GM12878 (cell line): ENCODE results near the gene BCL2. TPM values are rescaled to one million over a fixed set of nuclear protein-coding genes. Genes with fewer than 3 reads are reported as not detected.

Experiments used
- BACH1 ChIP-seq: fragments of 450-650 bp; IDR thresholded peaks from 2 replicates; pipeline ENCODE4 v1.6.1; 2017; ENCODE audit warnings: mild to moderate bottlenecking, borderline replicate concordance
- BHLHE40 ChIP-seq, 2 experiments: fragments of 450-650 bp in 1 of 2; IDR thresholded peaks; 2 replicates each; pipeline ENCODE4 v1.6.1; 2011 to 2017; ENCODE audit warnings: low read depth in 2 of 2, borderline replicate concordance in 1 of 2, improper control_type of control experiment in 1 of 2, low read length in 1 of 2, mild to moderate bottlenecking in 1 of 2
- CEBPB ChIP-seq, 2 experiments: fragments of 150-350 bp in 1 of 2; IDR thresholded peaks; 2 replicates each; pipeline ENCODE4 v1.6.1; 2012 to 2014; ENCODE audit warnings: low read depth in 2 of 2, low read length in 2 of 2, borderline replicate concordance in 1 of 2, inconsistent platforms in 1 of 2
- CREM ChIP-seq: IDR thresholded peaks from 2 replicates; pipeline ENCODE4 v1.6.1; 2014; ENCODE audit warnings: antibody characterized with exemption, low read depth
- ELK1 ChIP-seq: IDR thresholded peaks from 2 replicates; pipeline ENCODE4 v1.6.1; 2012; ENCODE audit warnings: low read depth, low read length, improper control_type of control experiment
- SMAD5 ChIP-seq: IDR thresholded peaks from 2 replicates; pipeline ENCODE4 v1.6.1; 2016; ENCODE audit warnings: antibody characterized with exemption, low read depth
- SREBF1 ChIP-seq: IDR thresholded peaks from 2 replicates; pipeline ENCODE4 v1.6.1; 2012; ENCODE audit warnings: mild to moderate bottlenecking, low read length
- ZBED1 ChIP-seq: IDR thresholded peaks from 2 replicates; pipeline ENCODE4 v1.6.1; 2016; ENCODE audit warnings: borderline replicate concordance
- ZBTB33 ChIP-seq: fragments of 450-650 bp; IDR thresholded peaks from 2 replicates; pipeline ENCODE4 v1.6.1; 2017; ENCODE audit warnings: mild to moderate bottlenecking
- polyA plus RNA-seq, 11 experiments: library from polyadenylated mRNA; depleted of rRNA in 4 of 11; unstranded in 6 of 11; stranded (reverse) in 5 of 11; fragments of >200 nt; fragmentation: Nextera tagmentation in 4 of 11; fragmentation: Illumina TruSeq in 1 of 11; extraction: Ambion mirVana in 4 of 11; extraction: Trizol in 1 of 11; gene quantifications; 1 replicate in 1 of 11; 2 replicates in 10 of 11; pipeline versions ENCODE4 v1.2.1 to v1.2.3, GENCODE V29; 2011 to 2016; ENCODE audit warnings: inconsistent platforms in 2 of 11, missing spikeins in 2 of 11, low read depth in 1 of 11
- total RNA-seq, 4 experiments: library from RNA; depleted of rRNA in 3 of 4; stranded (reverse); fragments of >200 nt in 3 of 4; fragmentation: Illumina TruSeq in 1 of 4; extraction: Trizol in 1 of 4; gene quantifications; 2 replicates each; pipeline versions ENCODE4 v1.2.1 to v1.2.3, GENCODE V29; 2013 to 2021
- TF ChIP-seq, protein P1 (sequence below): fragments of 450-650 bp; IDR thresholded peaks from 2 replicates; pipeline ENCODE4 v1.6.1; 2017; ENCODE audit warnings: borderline replicate concordance

Gene BCL2
- total and polyA plus RNA-seq, 10 of the 15 experiments (the other 5 are each of a cell fraction or from before 2014, with no cell fraction given), result 4.1 to 47.8 (median 19.3) TPM

- TF ChIP-seq ZBTB33, result no peak
- no peak for TF ChIP-seq SREBF1
- TF ChIP-seq ZBED1, result 0 out of 2 replicates have a peak, but pooled peaks have one; percentile 53
- TF ChIP-seq, protein P1, sequence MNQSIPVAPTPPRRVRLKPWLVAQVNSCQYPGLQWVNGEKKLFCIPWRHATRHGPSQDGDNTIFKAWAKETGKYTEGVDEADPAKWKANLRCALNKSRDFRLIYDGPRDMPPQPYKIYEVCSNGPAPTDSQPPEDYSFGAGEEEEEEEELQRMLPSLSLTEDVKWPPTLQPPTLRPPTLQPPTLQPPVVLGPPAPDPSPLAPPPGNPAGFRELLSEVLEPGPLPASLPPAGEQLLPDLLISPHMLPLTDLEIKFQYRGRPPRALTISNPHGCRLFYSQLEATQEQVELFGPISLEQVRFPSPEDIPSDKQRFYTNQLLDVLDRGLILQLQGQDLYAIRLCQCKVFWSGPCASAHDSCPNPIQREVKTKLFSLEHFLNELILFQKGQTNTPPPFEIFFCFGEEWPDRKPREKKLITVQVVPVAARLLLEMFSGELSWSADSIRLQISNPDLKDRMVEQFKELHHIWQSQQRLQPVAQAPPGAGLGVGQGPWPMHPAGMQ, result no peak
- TF ChIP-seq CREM, result 0 out of 2 replicates have a peak, but pooled peaks have one; percentile 24
- TF ChIP-seq SMAD5, result no peak
- no peak for TF ChIP-seq ELK1
- no peak for TF ChIP-seq CEBPB (IDR thresholded peaks at IDR 0.05; ENCODE audit: borderline replicate concordance in 1 of 2, low read depth in 2 of 2, low read length in 2 of 2)
- no peak for TF ChIP-seq BHLHE40 (IDR thresholded peaks at IDR 0.05; ENCODE audit: borderline replicate concordance in 1 of 2, low read depth in 2 of 2, low read length in 1 of 2)
- no peak for TF ChIP-seq BACH1
Measured at GRCh38 chr18:63216516-63217311, 102.9 kb downstream of the BCL2 start (continued).
